Caco-2 (cell line): ENCODE data around the gene TCP11. TPM values are rescaled to one million over a fixed set of nuclear protein-coding genes. Genes with fewer than 3 reads are reported as not detected.

ENCODE experiments used
- BruUV-seq: library from RNA; stranded (reverse); fragments of 400-500 nt; replicated peaks from 2 replicates; lab custom pipeline; 2021; lab: Mats Ljungman, UMichigan
- CTCF ChIA-PET: fragments of 300-600 bp; sonication (Branson Sonifier 250); formaldehyde crosslinking; loops from one replicate; lab custom pipeline; 2022; ENCODE audit warnings: antibody characterized with exemption; lab: Charles Lee
- POLR2A ChIA-PET: fragments of 300-600 bp; sonication (Branson Sonifier 250); formaldehyde crosslinking; loops from one replicate; lab custom pipeline; 2022; ENCODE audit warnings: antibody characterized with exemption; lab: Charles Lee
- DNase-seq, 2 experiments: peaks; one replicate each; pipeline versions ENCODE4 v3.0.0 to v3.0.0-alpha.2; 2020 to 2022
- H3K27me3 ChIP-seq: replicated peaks from 2 replicates; pipeline ENCODE4 v1.6.0; 2011; ENCODE audit warnings: low read length; ENCODE audit not compliant: control insufficient read depth, insufficient read depth
- H3K36me3 ChIP-seq: 2 replicates; pipeline ENCODE4 v1.5.1; 2011; ENCODE audit warnings: low read length; ENCODE audit not compliant: control insufficient read depth, insufficient read depth
- H3K4me1 ChIP-seq: fragments of 250-450 bp; sonication (Bioruptor Pico); 2 replicates; pipeline ENCODE4 v1.5.1; 2020; ENCODE audit warnings: mild to moderate bottlenecking
- H3K4me3 ChIP-seq: 2 replicates; pipeline ENCODE4 v1.5.1; 2011; ENCODE audit warnings: low read depth, mild to moderate bottlenecking, control low read depth, low read length
- H3K9me3 ChIP-seq: fragments of 250-450 bp; sonication (Bioruptor Pico); 2 replicates; pipeline ENCODE4 v1.5.1; 2020; ENCODE audit warnings: mild to moderate bottlenecking, moderate library complexity
- H3K27ac Mint-ChIP-seq: one replicate; pipeline ENCODE4 v1.8.0; 2022; ENCODE audit warnings: mixed read lengths; ENCODE audit not compliant: unreplicated experiment
- H3K27me3 Mint-ChIP-seq: one replicate; pipeline ENCODE4 v1.8.0; 2022; ENCODE audit warnings: mixed read lengths; ENCODE audit not compliant: insufficient read depth, unreplicated experiment
- H3K36me3 Mint-ChIP-seq: one replicate; pipeline ENCODE4 v1.8.0; 2022; ENCODE audit warnings: mild to moderate bottlenecking, mixed read lengths; ENCODE audit not compliant: insufficient read depth, unreplicated experiment
- H3K4me1 Mint-ChIP-seq: one replicate; pipeline ENCODE4 v1.8.0; 2022; ENCODE audit warnings: low read depth, mixed read lengths; ENCODE audit not compliant: unreplicated experiment
- H3K4me3 Mint-ChIP-seq: one replicate; pipeline ENCODE4 v1.8.0; 2022; ENCODE audit warnings: mild to moderate bottlenecking, moderate library complexity, mixed read lengths; ENCODE audit not compliant: unreplicated experiment
- H3K9me3 Mint-ChIP-seq: one replicate; pipeline ENCODE4 v1.8.0; 2022; ENCODE audit warnings: mixed read lengths; ENCODE audit not compliant: unreplicated experiment
- CTCF ChIP-seq, 2 experiments: fragments of 200-600 bp in 1 of 2; IDR thresholded peaks; 1 replicate in 1 of 2; 2 replicates in 1 of 2; pipeline versions ENCODE4 v1.5.1 to v1.8.0; 2011 to 2022; ENCODE audit warnings: antibody characterized with exemption in 1 of 2, control low read depth in 1 of 2, inconsistent platforms in 1 of 2, low read depth in 1 of 2, low read length in 1 of 2, mild to moderate bottlenecking in 1 of 2, moderate library complexity in 1 of 2; ENCODE audit not compliant: insufficient read depth in 1 of 2, severe bottlenecking in 1 of 2, unreplicated experiment in 1 of 2
- intact Hi-C: fragments of 100-400 bp; cut with micrococcal nuclease; formaldehyde crosslinking; loops from one replicate; pipeline ENCODE4 v1.10.0; 2022; ENCODE audit not compliant: unreplicated experiment
- total RNA-seq: library from RNA; stranded (reverse); gene quantifications from 2 replicates; pipeline ENCODE4 v1.2.3, GENCODE V29; 2022

Gene TCP11
- total RNA-seq, 1 experiment from 2014 or later = not detected

- no peaks in the 10 kb centered on the region for H3K36me3 Mint-ChIP-seq
- H3K9me3 Mint-ChIP-seq = no peaks in the 10 kb centered on the region
- Histone ChIP-seq H3K9me3 (no peaks in the 10 kb centered on the region), H3K4me1 (no peaks in the 10 kb centered on the region), H3K27me3 (no peaks in the 10 kb centered on the region; the same call in 1 of the 2 replicates), H3K36me3 (no peaks in the 10 kb centered on the region), H3K4me3 (no peak overlapping the region)
- no peak for TF ChIP-seq CTCF (IDR thresholded peaks at IDR 0.05; ENCODE audit: insufficient read depth in 1 of 2, low read depth in 1 of 2, low read length in 1 of 2, severe bottlenecking in 1 of 2, unreplicated experiment in 1 of 2)
- ChIA-PET POLR2A (no interaction called here), CTCF (interaction anchor here (1.3 kb wide), 1 partner anchor 142 kb away, joined by 3 read pairs; no protein-coding TSS in a partner anchor)
- no peak overlapping the region for H3K4me3 Mint-ChIP-seq
- no peaks in the 10 kb centered on the region for H3K4me1 Mint-ChIP-seq
- intact Hi-C loops = no loop called here
- H3K27me3 Mint-ChIP-seq = no peaks in the 10 kb centered on the region
- DNase-seq = no peak
- no TSS peak for BruUV-seq
- H3K27ac Mint-ChIP-seq = no peak overlapping the region
Observed at GRCh38 chr6:35128496-35128895, 12.6 kb downstream of the TCP11 start.

- no peak overlapping the region for H3K27ac Mint-ChIP-seq
- intact Hi-C loops = no loop called here
- no peak overlapping the region for H3K4me3 ChIP-seq
- no peaks in the 10 kb centered on the region for H3K4me1 Mint-ChIP-seq
- H3K36me3 ChIP-seq = no peaks in the 10 kb centered on the region
- ChIA-PET CTCF (interaction anchor here (1.0 to 1.3 kb wide), 2 partner anchors 113 to 141 kb away, joined by 3 read pairs; no protein-coding TSS in a partner anchor), POLR2A (no interaction called here)
- no peaks in the 10 kb centered on the region for H3K9me3 Mint-ChIP-seq
- no peaks in the 10 kb centered on the region for H3K27me3 Mint-ChIP-seq
- no peak overlapping the region for H3K4me3 Mint-ChIP-seq
- no peaks in the 10 kb centered on the region for H3K9me3 ChIP-seq
- H3K4me1 ChIP-seq = no peaks in the 10 kb centered on the region
- DNase-seq = no peak
- no peaks in the 10 kb centered on the region for H3K36me3 Mint-ChIP-seq
- no peak for TF ChIP-seq CTCF (IDR thresholded peaks at IDR 0.05; ENCODE audit: insufficient read depth in 1 of 2, low read depth in 1 of 2, low read length in 1 of 2, severe bottlenecking in 1 of 2, unreplicated experiment in 1 of 2)
- H3K27me3 ChIP-seq = no peaks in the 10 kb centered on the region; the same call in 1 of the 2 replicates
- BruUV-seq = no TSS peak
Observed at GRCh38 chr6:35128042-35128441, 13.1 kb downstream of the TCP11 start.

- intact Hi-C loops = no loop called here
- POLR2A ChIA-PET = no interaction called here
- Histone ChIP-seq H3K36me3 (no peaks in the 10 kb centered on the region), H3K4me3 (no peak overlapping the region), H3K27me3 (no peaks in the 10 kb centered on the region; the same call in 1 of the 2 replicates), H3K9me3 (no peaks in the 10 kb centered on the region), H3K4me1 (no peaks in the 10 kb centered on the region)
- Mint-ChIP-seq H3K27ac (no peak overlapping the region), H3K27me3 (no peaks in the 10 kb centered on the region), H3K4me1 (no peaks in the 10 kb centered on the region), H3K4me3 (no peak overlapping the region), H3K36me3 (no peaks in the 10 kb centered on the region), H3K9me3 (no peaks in the 10 kb centered on the region)
- CTCF ChIA-PET = no interaction called here
- DNase-seq = no peak
- TF ChIP-seq CTCF (IDR thresholded peaks at IDR 0.05; ENCODE audit: insufficient read depth in 1 of 2, low read depth in 1 of 2, low read length in 1 of 2, severe bottlenecking in 1 of 2, unreplicated experiment in 1 of 2) = no peak
- BruUV-seq = no TSS peak
Observed at GRCh38 chr6:35124356-35124755, 16.8 kb downstream of the TCP11 start.
